NCI-H187 (cell line): Measurements from ENCODE around the gene TSPEAR.

Experiments used
- DNase-seq, 2 experiments: peaks; one replicate each; lab custom pipeline; 2025; lab: John Stamatoyannopoulos, UW

TSPEAR gene

DNA sequence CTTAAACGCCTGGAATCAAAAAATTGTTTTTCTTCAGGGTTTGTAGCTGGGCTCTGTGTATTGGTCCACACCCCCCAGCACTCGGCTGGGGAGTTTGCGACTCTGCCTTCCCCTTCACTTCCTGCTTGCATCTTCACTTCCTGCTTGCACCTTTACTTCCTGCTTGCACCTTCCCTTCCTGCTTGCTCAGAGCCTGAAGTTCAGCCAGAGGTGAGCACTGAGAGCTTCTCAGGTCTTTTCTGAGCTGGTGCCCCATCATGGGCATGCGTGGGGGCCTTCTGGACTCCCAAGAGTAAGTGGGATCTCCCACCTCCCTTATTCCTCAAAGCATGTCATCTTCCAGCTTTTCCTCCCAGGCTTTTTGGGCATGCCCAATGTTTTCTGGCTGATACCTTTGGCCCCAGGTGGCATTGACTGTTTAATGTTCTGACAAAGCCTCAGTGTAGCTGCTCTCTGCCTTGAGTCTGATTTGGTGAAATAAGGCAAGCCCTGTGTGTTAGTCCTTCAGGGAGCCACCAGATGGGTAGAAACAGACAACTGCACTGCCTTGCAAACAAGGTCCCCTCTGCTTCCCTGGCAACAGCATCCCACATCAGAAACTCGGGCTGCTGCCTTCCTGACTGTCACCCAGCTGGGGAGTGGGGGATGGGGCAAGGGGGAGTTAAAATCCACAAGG, 163.6 kb downstream of the TSPEAR start:
- DNase-seq, result no peak

DNA sequence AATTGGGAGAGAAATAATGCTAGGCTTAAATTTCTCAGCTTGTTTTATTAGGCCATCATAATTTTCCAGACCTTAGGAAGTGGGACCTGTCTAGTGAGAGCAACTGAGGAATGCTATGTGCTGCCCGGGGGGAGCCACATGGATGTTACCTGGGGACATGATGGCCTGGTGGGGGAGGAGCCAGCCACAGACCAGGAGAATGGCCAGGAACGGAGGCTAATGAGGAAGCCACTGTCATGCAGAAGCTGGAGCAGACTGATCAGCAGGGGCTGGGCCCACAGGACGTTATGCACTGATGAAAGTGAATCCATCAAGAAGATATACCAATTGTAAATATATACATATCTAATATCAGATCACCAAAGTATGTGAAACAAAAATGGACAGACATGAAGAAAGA, 166.8 kb downstream of the TSPEAR start:
- DNase-seq, result no peak

DNA sequence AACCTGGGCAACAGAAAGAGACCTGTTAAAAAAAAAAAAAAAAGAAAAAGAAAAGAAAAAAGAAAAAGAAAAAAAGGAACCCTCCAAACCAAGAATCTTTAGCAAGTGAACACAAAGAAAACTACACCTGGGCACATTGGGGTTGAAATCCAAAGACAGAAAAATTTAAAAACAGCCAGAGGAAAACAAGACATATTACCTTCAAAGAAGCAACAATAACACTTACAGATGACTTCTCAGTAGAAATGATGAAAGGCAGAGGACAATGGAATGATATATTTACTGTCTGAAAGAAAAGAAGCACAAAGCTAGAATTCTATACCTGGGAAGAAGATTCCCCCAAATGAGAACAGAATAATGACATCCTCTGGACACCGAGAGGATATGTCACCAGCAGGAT, 168.7 kb downstream of the TSPEAR start:
- DNase-seq, result no peak

DNA sequence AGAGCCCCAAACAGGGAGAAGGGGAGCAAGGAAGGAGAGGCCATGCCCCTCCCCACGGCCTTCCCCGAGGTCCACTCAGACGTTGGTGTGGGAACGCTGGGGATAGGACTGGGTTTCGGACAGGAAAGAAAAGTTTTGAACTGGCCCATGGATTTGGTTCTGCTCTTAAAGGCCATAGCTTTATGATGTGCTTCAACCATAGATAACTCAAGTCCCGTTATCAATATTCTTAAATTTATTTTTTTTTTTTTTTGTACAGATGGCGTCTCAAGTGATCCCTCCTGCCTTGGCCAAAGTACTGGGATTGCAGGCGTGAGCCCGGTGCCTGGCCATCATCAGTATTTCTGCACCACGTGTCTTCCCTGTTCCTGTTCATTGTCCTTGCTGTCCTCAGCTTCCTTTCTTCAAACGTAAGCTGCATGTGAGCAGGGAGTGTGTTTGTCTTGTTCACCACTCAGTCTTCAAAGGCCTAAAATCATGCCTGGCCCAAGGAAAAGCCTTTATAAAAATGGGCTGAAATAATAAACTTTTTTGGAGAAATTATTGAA, 170.6 kb downstream of the TSPEAR start:
- no peak for DNase-seq

DNA sequence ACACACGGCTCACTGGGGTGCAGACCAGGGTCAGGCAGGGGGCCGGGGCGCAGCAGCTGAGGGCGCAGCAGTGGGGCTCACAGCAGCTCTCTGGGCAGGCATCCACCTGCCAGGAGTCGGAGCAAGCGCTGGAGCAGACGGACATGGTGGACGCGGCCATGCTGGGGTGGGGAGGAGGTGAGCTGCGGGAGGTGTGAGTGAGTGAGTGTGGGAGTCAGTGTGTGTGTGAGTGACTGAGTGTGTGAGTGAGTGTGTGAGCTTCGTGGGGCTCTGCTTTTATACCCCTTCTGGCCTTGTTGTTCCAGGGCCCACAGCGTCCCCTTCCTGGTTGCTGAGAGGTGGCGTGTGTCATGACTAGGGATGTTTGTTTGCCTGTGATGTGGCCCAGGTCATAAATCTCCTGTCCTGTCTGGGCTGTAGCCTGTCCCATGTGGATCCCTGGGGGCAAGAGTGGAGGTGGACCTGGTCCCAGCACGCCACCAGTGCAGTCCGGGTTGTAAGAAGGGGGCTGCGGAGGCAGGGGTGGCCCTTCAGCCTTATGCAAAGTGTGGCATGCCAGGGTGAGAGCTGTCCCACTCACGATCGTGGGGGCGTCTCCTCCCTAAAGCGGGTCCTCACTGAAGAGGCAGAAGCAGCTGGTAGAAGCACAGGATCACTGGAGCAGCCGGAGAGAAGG, 171.2 kb downstream of the TSPEAR start, which contains the start of gene KRTAP10-1:
KRTAP10-1 (minus strand) TSS at position 205 of the 676 bp plus-strand sequence; CDS start at position 160, 45 bp downstream.
- no peak for DNase-seq

DNA sequence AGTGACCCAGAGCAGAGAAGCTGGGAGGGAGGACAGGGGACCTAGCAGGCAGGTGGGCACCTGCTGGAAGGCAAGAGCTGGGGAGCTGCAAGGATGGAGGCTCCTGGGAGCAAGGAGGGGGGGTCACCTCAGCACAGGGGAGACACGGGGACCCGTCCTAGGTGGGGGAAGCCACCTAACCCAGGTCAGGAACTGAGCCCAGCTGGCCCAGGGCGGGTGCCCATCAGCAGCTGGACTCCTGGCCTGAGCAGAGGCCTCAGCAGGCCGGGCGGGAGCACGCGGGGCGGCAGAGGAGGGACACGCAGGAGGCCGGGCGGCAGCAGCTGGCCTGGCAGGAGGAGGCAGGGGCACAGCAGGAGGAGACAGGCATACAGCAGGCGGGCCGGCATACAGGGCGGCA, 172.3 kb downstream of the TSPEAR start:
- DNase-seq, result no peak

DNA sequence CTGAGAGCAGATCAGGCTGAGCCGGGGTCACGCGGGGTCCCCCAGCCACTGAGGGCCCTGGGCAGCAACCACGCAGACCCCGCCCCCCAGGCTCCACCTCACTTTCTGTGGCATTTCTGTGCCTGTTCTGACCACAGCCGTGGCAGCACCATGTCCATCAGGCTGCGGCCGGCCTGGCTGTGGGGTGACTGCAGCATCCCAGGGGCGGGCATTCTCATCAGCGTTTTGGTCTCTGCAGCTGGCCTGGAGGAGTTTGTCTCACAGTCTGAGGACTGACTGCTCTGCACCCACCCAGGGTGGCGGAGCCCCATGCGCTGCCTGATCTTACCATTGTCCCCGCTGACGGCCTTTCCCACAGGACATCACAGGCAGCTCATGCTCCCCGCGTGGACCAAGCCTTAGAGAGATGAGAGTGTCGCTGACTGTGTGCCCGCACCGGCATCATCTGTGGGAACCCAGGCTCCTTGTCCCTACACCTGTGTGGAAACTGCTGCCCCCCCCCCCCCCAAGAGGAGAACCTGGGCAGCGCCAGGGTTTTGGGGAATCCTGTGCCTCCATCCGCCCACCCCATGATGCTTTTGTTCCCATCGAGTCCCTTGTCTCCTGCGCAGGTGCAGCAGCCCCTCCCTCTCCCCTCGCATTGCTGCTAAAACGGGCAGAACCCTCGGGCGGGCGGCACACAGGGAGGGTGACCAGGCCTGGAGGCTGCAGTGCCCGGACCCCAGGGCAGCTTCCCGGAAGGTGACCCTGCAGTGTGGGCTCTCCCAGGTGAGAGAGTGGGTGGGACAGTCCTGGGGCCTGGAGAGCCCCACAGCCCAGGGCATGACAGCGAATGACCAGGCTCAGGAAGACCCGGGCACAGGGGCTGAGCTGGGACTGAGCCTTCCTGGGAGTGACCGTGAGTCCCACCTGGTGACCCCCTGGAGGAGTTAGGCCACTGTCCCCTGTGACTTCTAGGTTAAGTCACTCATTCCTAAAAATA, 173.2 kb downstream of the TSPEAR start:
- DNase-seq, result no peak

DNA sequence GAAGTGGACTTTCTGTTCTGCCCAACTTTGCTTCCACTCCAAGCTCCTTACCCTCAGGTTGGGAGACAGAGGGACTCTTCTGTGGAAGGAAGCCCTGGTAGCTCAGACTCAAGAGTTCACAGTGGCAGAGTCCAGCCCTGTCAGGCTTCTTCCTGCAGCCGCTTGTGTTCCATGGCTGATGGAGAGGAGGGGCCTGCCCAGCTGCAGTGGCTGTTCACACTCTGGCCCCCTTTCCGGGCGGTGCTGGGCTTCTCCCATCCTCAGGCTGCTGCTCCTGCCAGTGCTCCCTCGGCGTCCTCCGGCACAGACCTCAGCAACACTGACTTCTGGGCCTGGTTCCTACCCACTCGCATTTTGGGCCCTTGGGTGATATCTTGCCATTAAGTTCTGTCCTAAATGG, 175.4 kb downstream of the TSPEAR start:
- no peak for DNase-seq

DNA sequence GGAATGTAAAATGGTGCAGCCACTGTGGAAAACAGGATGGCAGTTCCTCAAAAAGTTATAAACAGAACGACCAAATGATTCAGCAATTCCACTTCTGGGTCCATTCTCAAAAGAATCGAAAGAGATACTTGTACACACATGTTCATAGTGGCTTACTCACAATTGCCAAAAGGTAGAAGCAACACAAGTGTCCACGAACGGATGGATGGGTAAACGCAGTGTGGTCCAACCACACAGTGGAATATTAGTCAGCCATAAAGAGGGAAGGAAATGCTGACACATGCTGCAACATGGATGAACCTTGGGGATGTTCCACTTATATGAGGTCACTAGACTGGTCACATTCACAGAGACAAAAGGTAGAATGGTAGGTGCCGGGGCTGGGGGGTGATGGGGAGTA, 176.7 kb downstream of the TSPEAR start:
- no peak for DNase-seq

DNA sequence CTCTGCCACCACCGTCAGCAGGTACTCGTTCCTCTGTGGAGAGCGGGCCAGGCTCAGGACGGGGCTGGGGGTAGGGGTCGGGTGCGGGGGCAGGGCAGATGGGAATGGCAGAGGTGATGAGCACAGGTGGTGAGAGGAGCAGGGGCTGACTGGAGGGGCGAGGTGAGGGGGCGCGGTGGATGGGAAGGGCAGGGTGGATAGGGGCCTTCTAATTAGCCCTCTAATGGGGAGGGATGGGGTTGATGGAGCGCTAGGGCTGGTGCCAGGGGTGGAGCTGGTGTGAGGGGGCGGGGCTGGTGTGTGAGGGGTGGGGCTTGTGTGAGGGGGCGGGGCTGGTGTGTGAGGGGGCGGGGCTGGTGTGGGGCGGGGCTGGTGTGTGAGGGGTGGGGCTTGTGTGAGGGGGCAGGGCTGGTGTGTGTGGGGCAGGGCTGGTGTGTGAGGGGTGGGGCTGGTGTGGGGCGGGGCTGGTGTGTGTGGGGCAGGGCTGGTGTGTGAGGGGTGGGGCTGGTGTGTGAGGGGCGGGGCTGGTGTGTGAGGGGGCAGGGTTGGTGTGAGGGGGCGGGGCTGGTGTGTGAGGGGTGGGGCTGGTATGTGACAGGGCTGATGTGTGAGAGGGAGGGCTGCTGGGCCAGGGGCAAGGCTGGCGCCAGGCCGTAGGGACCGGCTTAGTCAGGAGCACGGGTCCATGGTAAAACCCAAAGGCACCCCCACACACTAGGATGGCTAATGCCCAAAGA, 177.3 kb downstream of the TSPEAR start:
- DNase-seq, result no peak

DNA sequence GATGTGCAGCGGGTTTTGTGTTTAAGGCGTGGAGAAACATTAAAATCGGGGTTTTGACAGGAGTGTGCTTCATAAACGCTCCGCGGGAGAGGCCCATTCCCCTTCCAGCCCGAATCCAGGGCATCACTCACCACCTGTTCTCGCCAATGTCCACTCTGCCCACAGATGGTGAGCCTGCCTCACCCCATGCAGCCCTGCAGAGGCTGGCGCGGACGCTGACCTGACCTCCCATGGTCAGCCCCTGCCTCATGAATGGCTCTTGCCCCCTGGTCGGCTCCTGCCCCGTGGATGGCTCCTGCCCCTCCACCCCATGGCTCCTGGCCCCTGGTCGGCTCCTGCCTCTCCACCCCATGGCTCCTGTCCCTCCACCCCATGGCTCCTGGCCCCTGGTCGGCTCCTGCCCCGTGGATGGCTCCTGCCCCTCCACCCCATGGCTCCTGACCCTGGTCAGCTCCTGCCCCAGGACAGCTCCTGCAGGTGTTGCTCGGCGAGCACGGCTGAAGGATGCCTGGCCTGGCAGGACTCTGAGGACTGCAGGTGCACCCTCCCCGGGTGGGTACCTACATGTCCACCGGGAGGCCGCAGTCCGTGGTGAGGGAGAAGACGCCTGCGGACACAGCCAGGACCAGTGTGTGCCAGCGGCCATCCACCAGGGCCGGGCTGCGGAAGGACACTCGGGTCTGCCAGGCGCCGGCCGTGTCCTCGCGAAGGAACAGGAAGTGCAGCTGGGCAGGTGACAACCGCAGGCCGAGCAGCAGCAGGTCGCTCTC, 178.1 kb downstream of the TSPEAR start:
- no peak for DNase-seq

DNA sequence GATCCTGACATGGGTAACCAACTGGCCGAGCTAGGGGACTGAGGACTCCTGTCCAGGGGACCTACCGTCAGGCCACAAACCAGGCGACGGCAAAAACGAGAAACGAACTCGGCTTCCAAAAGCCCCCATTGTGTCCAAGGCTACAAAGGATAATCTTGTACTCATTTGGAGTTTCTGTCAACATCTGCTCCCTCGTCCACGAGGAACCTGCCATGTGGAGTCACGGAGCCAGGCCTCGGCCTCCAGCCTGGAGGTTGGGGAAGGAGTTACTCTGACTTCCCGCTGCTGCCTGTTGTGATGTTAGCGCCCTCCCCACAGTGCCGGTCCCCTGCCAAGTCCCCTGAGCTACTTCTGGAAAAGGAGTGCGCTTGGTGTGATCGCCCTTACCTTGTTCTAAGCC, 178.7 kb downstream of the TSPEAR start:
- DNase-seq, result no peak

DNA sequence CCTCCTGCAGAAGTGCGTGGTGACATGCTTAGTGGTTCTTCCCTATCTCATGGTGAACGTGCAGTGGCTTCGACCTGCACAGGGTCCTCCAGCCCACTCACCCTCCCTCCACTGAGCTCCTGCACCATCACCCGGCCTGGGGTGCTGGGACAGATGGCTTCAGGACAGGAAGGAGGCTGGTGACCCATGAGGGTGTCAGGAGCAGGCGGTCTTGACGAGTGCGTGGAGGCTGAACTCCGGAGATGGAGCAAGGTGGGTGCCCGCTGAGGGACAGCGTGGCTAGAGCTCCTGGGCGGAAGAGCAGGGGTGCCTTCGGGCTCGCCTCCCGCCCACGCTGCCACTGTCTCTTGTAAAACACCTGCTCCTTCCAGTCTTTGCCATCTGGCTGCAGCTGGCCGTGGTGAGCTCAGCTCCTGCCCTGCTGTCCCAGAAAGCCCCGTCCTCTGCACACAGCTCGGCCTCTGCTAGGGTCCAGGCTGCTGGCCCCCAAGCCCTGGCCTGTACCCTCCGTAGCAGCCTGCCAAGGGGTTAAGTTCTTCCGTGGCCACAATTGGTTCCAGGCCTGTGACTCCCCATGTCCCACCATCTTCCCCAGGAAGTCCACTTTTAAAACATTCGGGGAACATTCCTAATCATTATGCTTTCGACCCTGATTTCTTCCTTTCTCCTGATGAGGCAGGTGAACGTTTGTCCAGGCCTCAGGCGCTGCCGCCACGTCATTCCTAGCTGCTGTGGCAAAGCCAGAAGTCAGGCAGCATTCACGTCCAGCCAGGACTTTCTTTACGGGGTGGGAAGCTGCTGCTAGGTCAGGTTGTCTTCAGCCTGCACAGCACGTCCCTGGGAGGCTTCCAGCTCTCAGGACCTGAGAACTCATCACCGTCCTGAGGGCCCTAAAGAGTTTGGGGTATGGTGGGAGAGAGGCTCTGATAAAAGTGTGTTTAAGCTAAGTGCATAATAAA, 179.5 kb downstream of the TSPEAR start:
- DNase-seq, result no peak

DNA sequence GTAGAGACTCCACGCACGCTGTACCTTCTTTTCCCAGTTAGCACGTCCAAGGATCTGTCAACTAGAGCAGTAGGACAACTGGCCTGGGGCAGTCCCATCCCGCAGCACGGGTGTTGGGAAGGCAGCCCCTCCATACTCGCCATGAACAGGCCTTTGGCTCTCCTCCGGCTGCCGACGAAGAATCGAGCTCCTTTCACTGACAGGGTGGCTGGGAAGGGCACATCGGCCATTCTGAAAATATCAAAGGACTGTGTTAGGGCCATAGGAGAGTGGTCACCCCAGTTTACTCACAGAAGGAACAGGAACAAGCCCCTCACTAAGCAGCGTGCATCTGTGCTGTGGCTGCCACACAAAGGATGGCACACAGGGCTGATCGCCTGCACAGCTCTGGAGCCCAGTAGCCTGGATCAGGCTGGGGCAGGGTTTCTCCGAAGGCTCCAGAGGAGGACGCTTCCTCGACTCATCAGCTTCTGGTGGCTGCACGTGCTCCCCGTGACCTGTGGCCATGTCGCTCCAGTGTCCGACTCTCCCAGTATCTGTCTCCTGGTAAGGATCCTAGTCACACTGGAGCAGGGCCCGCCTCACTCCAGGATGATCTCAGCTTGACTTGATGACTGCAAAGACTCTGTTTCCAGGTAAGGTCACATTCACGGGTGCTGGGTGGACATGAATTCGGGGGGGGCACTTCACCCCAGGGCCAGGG, 180.3 kb downstream of the TSPEAR start:
- no peak for DNase-seq

DNA sequence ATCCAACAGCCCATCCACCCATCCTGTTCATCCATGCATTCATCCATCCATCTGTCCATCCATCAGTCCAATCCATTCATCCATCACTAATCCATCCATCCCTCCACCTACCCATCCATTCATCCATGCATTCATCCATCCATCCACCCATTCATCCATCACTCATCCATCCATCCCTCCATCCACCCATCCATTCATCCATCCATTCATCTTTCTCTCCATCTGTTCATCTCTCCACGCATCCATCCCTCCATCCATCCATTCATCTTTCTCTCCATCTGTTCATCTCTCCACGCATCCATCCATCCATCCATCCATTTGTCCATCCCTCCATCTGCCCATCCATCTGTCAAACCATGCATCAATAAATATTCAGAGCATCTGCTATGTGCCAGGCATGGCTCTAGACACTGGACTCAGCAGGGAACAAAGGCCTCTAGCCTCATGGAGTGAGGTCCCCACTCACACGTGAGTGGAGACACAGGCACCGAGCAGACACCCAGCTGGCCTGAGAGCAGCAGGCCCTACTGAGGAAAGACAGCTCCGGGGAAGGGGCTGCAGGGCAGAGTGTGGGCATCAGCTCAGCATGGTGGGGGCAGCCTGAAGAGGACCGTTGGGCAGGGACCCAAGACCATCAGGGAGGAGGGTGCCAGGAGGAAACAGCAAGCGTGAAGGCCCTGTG, 181.0 kb downstream of the TSPEAR start:
- no peak for DNase-seq

DNA sequence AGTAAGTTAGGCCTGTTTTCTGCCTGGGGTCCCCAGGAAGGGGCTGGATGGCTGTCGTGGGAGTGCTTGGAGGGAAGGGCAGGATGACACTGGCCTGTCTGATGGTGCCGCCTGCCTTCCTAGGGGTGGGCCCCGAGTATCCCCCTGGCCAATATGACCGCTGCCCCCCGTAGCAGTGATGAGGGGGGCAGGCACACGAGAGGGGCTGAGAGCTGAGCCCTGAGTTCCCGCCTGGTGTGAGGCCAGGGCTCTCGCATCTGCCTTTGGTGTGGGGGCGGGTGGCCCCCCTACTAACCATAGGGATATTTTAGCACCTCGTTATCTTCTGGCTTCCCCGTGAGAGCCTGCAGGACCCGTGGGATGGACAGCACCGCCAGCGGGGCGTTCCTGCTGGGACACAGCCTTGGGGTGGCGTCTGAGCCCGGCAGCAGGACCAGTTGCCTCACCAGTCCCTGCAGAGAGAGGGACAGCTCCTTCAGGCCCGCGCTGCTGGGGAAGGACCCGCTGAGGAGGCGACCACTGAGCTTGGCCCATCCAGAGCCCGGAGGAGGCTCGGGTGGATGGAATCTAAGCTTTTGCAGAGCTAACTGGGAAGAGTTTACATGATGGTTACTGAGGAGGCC, 181.8 kb downstream of the TSPEAR start:
- DNase-seq, result no peak

DNA sequence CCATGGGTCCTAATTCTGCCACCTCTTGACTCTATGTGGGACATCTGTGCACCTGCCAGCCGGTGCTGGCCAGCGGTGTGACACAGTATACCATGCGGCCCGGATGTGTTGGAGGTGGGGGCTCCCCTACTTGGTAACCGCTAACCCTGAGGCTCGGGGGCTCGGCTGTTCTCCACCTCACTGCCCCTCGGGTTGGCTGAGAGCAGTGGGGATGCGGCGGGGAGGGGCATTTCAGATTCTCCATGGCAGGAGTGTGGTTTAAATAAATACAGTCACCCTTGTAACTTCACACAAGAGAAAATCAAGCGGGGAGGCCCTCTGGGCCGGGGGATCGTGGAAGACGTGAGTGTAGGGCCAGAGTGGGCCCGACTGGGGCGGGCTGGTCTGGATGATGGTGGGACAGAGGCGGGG, 182.4 kb downstream of the TSPEAR start:
- DNase-seq, result no peak

DNA sequence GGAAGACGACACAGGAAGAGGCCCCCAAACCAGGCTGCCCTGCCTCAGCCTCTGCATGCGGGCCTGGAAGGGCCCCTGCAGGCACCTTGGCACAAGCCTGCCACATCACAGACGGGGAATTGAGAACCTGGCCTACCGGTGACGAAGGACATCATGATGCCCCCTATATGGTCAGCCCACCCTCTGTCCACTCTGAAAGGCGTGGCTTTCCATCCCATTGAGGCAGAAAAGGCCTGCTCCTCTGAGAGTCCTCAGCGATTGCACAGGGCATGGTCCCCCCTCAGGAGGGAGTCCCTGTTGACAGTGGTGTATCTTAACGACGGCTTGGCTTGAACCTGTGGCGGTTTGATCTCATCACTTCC, 182.8 kb downstream of the TSPEAR start:
- DNase-seq, result no peak
